NCI-H128 (cell line): ENCODE measurements around the gene VGF.
"Not testable (repeated sequence)": the region's sequence is repeated elsewhere in the genome, so short reads cannot be mapped to it uniquely, and the experiment has no call there.

ENCODE experiments used
- DNase-seq: peaks from one replicate; lab custom pipeline; 2025; ENCODE audit not compliant: unreplicated experiment; lab: John Stamatoyannopoulos, UW

The VGF gene

GRCh38 chr7:101120315-101120714, 45.1 kb downstream of the VGF start:
- DNase-seq, result no peak

GRCh38 chr7:101119876-101120275, 45.5 kb downstream of the VGF start:
- no peak for DNase-seq

- no peak for DNase-seq
Measured at GRCh38 chr7:101118856-101119255, 46.5 kb downstream of the VGF start.

GRCh38 chr7:101116898-101117297, 48.5 kb downstream of the VGF start:
- DNase-seq, result no peak

GRCh38 chr7:101115215-101115614, 50.2 kb downstream of the VGF start:
- DNase-seq, result no peak

- DNase-seq, result no peak
Measured at GRCh38 chr7:101114492-101114891, 50.9 kb downstream of the VGF start.

GRCh38 chr7:101113836-101114235, 51.5 kb downstream of the VGF start:
- no peak for DNase-seq

- not testable (repeated sequence) for DNase-seq
Measured at GRCh38 chr7:101113140-101113539, 52.2 kb downstream of the VGF start.
